Endothelial cell of umbilical vein (primary cell): ENCODE measurements around the gene RAB7A. TPM values are rescaled to one million over a fixed set of nuclear protein-coding genes. Genes with fewer than 3 reads are reported as not detected.

Source experiments
- BruUV-seq: library from RNA; stranded (reverse); fragments of 400-500 nt; replicated peaks from 2 replicates; lab custom pipeline; 2021; lab: Mats Ljungman, UMichigan
- CTCF ChIA-PET: fragments of 300-600, 350-600 bp; sonication (Branson Sonifier 250); formaldehyde crosslinking; loops from one replicate; lab custom pipeline; 2021; ENCODE audit warnings: antibody characterized with exemption, inconsistent platforms; lab: Charles Lee
- POLR2A ChIA-PET: fragments of 300-600, 350-600 bp; sonication (Branson Sonifier 250); formaldehyde crosslinking; loops from one replicate; lab custom pipeline; 2021; ENCODE audit warnings: antibody characterized with exemption, inconsistent platforms; lab: Charles Lee
- DNase-seq: peaks from one replicate; pipeline ENCODE4 v3.0.0-alpha.2; 2011; ENCODE audit warnings: low read depth, low spot score
- FAIRE-seq: peaks from 2 replicates; lab custom pipeline; 2011; peaks lifted over from hg19 to GRCh38; lab: Jason Lieb, UNC
- H2AFZ ChIP-seq: 2 replicates; pipeline ENCODE4 v1.6.0; 2012; ENCODE audit warnings: low read depth, low read length, control low read depth, inconsistent platforms
- H3K27ac ChIP-seq: 2 replicates; pipeline ENCODE4 v1.5.1; 2011; ENCODE audit warnings: low read depth, mild to moderate bottlenecking, control low read depth, low read length, moderate library complexity; ENCODE audit not compliant: insufficient read depth
- H3K27me3 ChIP-seq, 2 experiments: 2 replicates each; pipeline versions ENCODE4 v1.6.0 to v1.6.1; 2011; ENCODE audit warnings: low read length in 2 of 2, mixed read lengths in 1 of 2; ENCODE audit not compliant: control insufficient read depth in 2 of 2, insufficient read depth in 2 of 2
- H3K36me3 ChIP-seq, 2 experiments: 2 replicates in 1 of 2; 3 replicates in 1 of 2; pipeline ENCODE4 v1.5.1; 2011; ENCODE audit warnings: low read length in 2 of 2, mild to moderate bottlenecking in 1 of 2, moderate library complexity in 1 of 2; ENCODE audit not compliant: control insufficient read depth in 2 of 2, insufficient read depth in 2 of 2; ENCODE audit errors: extremely low read depth in 1 of 2
- H3K4me1 ChIP-seq: 3 replicates; pipeline ENCODE4 v1.5.1; 2011; ENCODE audit warnings: mild to moderate bottlenecking, low read length; ENCODE audit not compliant: control insufficient read depth, insufficient read depth; ENCODE audit errors: extremely low read depth
- H3K4me2 ChIP-seq: 2 replicates; pipeline ENCODE4 v1.6.1; 2011; ENCODE audit warnings: low read length, control low read depth, mixed read lengths; ENCODE audit not compliant: insufficient read depth
- H3K4me3 ChIP-seq, 3 experiments: fragments of 200-600 bp in 1 of 3; sonication (generic), shearing (Covaris generic) in 1 of 3; replicated peaks in 1 of 3; 2 replicates each; pipeline ENCODE4 v1.5.1; 2011 to 2016; ENCODE audit warnings: control low read depth in 3 of 3, low read length in 3 of 3, mild to moderate bottlenecking in 2 of 3, inconsistent platforms in 1 of 3, low read depth in 1 of 3, moderate library complexity in 1 of 3; ENCODE audit not compliant: insufficient read depth in 1 of 3
- H3K79me2 ChIP-seq: 2 replicates; pipeline ENCODE4 v1.6.0; 2012; ENCODE audit warnings: low read length, inconsistent platforms; ENCODE audit not compliant: control insufficient read depth, insufficient read depth
- H3K9ac ChIP-seq: replicated peaks from 2 replicates; pipeline ENCODE3; 2011; ENCODE audit warnings: low read length, control low read depth; ENCODE audit not compliant: insufficient read depth; ENCODE audit errors: extremely low read depth
- H3K9me1 ChIP-seq: replicated peaks from 3 replicates; pipeline ENCODE4 v1.6.0; 2011; ENCODE audit warnings: mild to moderate bottlenecking, low read length; ENCODE audit not compliant: control insufficient read depth, insufficient read depth; ENCODE audit errors: extremely low read depth
- H3K9me3 ChIP-seq: replicated peaks from 2 replicates; pipeline ENCODE4 v1.5.1; 2012; ENCODE audit warnings: low read length, inconsistent platforms; ENCODE audit not compliant: control insufficient read depth, insufficient read depth
- H4K20me1 ChIP-seq: replicated peaks from 2 replicates; pipeline ENCODE3; 2011; ENCODE audit warnings: mild to moderate bottlenecking, low read length; ENCODE audit not compliant: control insufficient read depth, insufficient read depth; ENCODE audit errors: extremely low read depth
- CTCF ChIP-seq, 2 donors: IDR thresholded peaks; 1 replicate in 1 of 2; 2 replicates in 1 of 2; pipeline ENCODE4 v1.5.1; 2011; ENCODE audit warnings: low read length in 2 of 2, mild to moderate bottlenecking in 2 of 2, moderate library complexity in 2 of 2, control low read depth in 1 of 2, inconsistent platforms in 1 of 2, low read depth in 1 of 2; ENCODE audit not compliant: insufficient read depth in 1 of 2; ENCODE audit errors: extremely low read depth in 1 of 2
- EZH2 ChIP-seq: IDR thresholded peaks from 2 replicates; pipeline ENCODE4 v1.6.1; 2012; ENCODE audit warnings: borderline replicate concordance, low read depth, mild to moderate bottlenecking, moderate library complexity, low read length, inconsistent platforms; ENCODE audit not compliant: severe bottlenecking
- FOS ChIP-seq: IDR thresholded peaks from 2 replicates; pipeline ENCODE4 v1.6.1; 2011; ENCODE audit warnings: mild to moderate bottlenecking, low read length, moderate library complexity, borderline replicate concordance; ENCODE audit not compliant: insufficient read depth
- GATA2 ChIP-seq: IDR thresholded peaks from 2 replicates; pipeline ENCODE4 v1.7.0; 2011; ENCODE audit warnings: low read depth, mild to moderate bottlenecking, moderate library complexity, mixed read lengths, low read length; ENCODE audit not compliant: insufficient read length, insufficient read depth
- JUN ChIP-seq: IDR thresholded peaks from 2 replicates; pipeline ENCODE4 v1.6.1; 2011; ENCODE audit warnings: borderline replicate concordance, low read depth; ENCODE audit not compliant: insufficient read length, insufficient read depth
- MAX ChIP-seq: IDR thresholded peaks from 2 replicates; pipeline ENCODE4 v1.6.1; 2011; ENCODE audit not compliant: insufficient read depth, insufficient read length
- MYC ChIP-seq: IDR thresholded peaks from one replicate; pipeline ENCODE4 v1.6.1; 2011; ENCODE audit warnings: mild to moderate bottlenecking, low read depth, low read length
- POLR2A ChIP-seq: IDR thresholded peaks from 2 replicates; pipeline ENCODE4 v1.6.1; 2012; ENCODE audit warnings: low read depth, mild to moderate bottlenecking, control low read depth, low read length
- POLR2AphosphoS5 ChIP-seq: IDR thresholded peaks from 2 replicates; pipeline ENCODE4 v1.6.1; 2012; ENCODE audit warnings: low read depth, mild to moderate bottlenecking, control low read depth, low read length, moderate library complexity; ENCODE audit not compliant: insufficient read depth
- dilution Hi-C: fragments of 300-500 bp; cut with MboI; formaldehyde crosslinking; loops from one replicate; pipeline ENCODE4 v1.15.0; 2019; ENCODE audit warnings: low sequenced_read_pairs; ENCODE audit not compliant: extremely low pct_ligation_motif_present
- intact Hi-C: fragments of 100-400 bp; cut with micrococcal nuclease; formaldehyde crosslinking; loops from one replicate; pipeline ENCODE4 v1.10.0; 2022
- polyA plus RNA-seq, 4 experiments: library from polyadenylated mRNA; depleted of rRNA in 3 of 4; stranded (reverse) in 3 of 4; unstranded in 1 of 4; fragments of >200 nt; gene quantifications; 2 replicates each; pipeline versions ENCODE4 v1.2.1 to v1.2.3, GENCODE V29; 2011 to 2012; ENCODE audit warnings: missing spikeins in 1 of 4
- total RNA-seq: library from RNA; stranded (reverse); gene quantifications from 2 replicates; pipeline ENCODE4 v1.2.3, GENCODE V29; 2021

RAB7A gene
- total and polyA plus RNA-seq, 2 donors (not counting 3 experiments of a cell fraction or from before 2014, with no cell fraction given) = 243 to 262 TPM

GRCh38 chr3:128720891-128721290 is 5.1 kb upstream of the RAB7A start:
- intact Hi-C loops = no loop called here
- H3K4me1 ChIP-seq = no peaks in the 10 kb centered on the region
- H3K4me2 ChIP-seq = no peak overlapping the region
- no peaks in the 10 kb centered on the region for H3K36me3 ChIP-seq
- no peaks in the 10 kb centered on the region for H3K79me2 ChIP-seq
- no peaks in the 10 kb centered on the region for H4K20me1 ChIP-seq
- ChIA-PET POLR2A (no interaction called here), CTCF (no interaction called here)
- H3K9me1 ChIP-seq = no peaks in the 10 kb centered on the region
- no peak overlapping the region for H3K4me3 ChIP-seq
- no peak for DNase-seq
- no peaks in the 10 kb centered on the region for H3K9me3 ChIP-seq
- dilution Hi-C loops = no loop called here
- no peak for FAIRE-seq
- H2AFZ ChIP-seq = no peak overlapping the region
- peaks cover 15 to 16% of the 10 kb centered on the region in 2 experiments for H3K27me3 ChIP-seq
- no peak overlapping the region for H3K27ac ChIP-seq
- no peak for TF ChIP-seq JUN
- no peak for TF ChIP-seq GATA2
- TF ChIP-seq MYC = no peak
- no peak for TF ChIP-seq FOS
- TF ChIP-seq EZH2 = no peak
- TF ChIP-seq POLR2AphosphoS5 = no peak
- no peak for TF ChIP-seq CTCF (IDR thresholded peaks at IDR 0.05; ENCODE audit: extremely low read depth in 1 of 2, insufficient read depth in 1 of 2, low read depth in 1 of 2, low read length in 2 of 2)
- no peak for TF ChIP-seq MAX
- no peak for TF ChIP-seq POLR2A
- no TSS peak for BruUV-seq
- no peak overlapping the region for H3K9ac ChIP-seq
